GM12891 (cell line): Measurements from ENCODE around the gene ZDHHC18.
"Not testable (repeated sequence)": the region's sequence is repeated elsewhere in the genome, so short reads cannot be mapped to it uniquely, and the experiment has no call there.

ENCODE experiments used
- DNase-seq: peaks from one replicate; pipeline ENCODE4 v3.0.0; 2011; ENCODE audit warnings: low spot score; ENCODE audit not compliant: insufficient read length
- FAIRE-seq: peaks from 2 replicates; lab custom pipeline; 2011; peaks lifted over from hg19 to GRCh38; lab: Jason Lieb, UNC
- PAX5 ChIP-seq: IDR thresholded peaks from 2 replicates; pipeline ENCODE4 v1.6.1; 2011; ENCODE audit warnings: low read length, moderate library complexity, mild to moderate bottlenecking; ENCODE audit not compliant: insufficient read depth, severe bottlenecking
- POLR2A ChIP-seq: IDR thresholded peaks from 2 replicates; pipeline ENCODE4 v1.6.1; 2011; ENCODE audit warnings: low read depth, low read length, control low read depth
- POLR2AphosphoS5 ChIP-seq: IDR thresholded peaks from 2 replicates; pipeline ENCODE4 v1.6.1; 2011; ENCODE audit warnings: low read depth, low read length, control low read depth
- POU2F2 ChIP-seq: IDR thresholded peaks from 2 replicates; pipeline ENCODE4 v1.6.1; 2011; ENCODE audit warnings: low read depth, mild to moderate bottlenecking, control low read depth, low read length, moderate library complexity
- SPI1 ChIP-seq: IDR thresholded peaks from 2 replicates; pipeline ENCODE4 v1.6.1; 2011; ENCODE audit warnings: low read depth, low read length, control low read depth
- TAF1 ChIP-seq: IDR thresholded peaks from 2 replicates; pipeline ENCODE4 v1.6.1; 2011; ENCODE audit warnings: low read depth, low read length, control low read depth

ZDHHC18 gene

DNA sequence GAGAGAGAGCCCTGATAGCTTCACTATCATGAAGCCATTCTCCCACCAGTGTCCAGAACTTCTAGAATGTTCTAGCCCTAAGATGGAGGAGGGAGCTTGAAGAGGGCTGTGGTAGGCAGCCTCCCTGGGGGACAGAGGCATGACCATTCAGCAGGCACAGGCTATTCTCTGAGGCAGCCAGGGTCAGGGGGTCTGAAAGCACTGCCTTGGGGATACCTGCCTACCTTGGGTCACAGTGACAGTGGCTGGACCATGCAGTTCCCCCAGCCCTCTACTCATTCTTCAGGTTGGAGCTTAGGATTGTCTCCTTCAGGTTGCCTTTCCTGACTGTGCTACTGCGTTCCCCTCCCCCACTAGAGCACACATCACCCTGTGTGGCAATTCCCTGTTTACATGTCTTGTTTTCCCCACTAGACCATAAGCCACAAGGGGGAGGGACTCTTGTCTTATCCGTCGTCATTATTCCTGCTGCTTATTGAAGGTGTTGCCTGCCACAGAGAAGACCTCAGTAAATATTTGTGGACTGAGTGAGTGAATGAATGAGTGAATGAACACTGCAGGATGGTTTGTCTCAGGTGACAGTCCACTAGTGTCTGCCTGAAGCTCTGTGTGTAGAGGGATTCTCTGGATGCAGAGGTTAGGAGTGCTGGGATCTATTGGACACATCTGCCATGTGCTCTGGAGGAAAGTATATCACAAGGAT lies 5.2 kb downstream of the ZDHHC18 start:
- TF ChIP-seq SPI1 (no peak), TAF1 (no peak), POLR2A (no peak), POLR2AphosphoS5 (no peak), PAX5 (no peak), POU2F2 (no peak)
- DNase-seq (no peak), FAIRE-seq (no peak)

DNA sequence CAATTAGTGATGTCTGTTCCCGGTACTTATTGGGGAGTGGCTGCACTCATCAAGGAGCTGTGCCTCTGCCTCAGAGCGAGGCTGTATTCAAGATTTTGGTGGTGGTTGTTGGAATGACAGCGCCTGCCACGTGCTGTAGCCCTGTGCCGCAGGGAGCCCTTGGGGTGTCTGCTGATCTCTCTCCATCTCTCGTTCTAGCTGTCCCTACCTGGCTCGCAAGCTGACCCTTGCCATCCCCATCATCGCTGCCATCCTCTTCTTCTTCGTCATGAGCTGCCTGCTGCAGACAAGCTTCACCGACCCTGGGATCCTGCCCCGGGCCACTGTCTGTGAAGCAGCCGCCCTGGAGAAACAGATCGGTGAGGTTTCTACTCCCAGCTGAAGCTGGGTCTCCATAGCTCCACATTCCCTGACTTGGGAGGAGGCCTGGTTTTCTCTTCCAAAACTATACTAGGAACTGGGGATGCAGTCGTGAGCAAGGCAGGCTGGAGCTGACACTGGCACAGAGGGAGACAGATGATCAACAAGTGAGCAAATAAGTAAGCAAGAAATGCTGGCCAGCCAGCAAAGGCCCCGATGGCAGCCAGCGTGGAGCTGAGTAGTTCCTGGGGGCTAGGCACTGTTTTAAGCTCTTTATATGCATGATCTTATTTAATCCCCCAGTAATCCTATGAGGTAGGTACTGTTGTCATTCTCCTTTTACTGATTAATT lies 5.9 kb downstream of the ZDHHC18 start:
- FAIRE-seq (peak; percentile 56), DNase-seq (no peak)
- TF ChIP-seq PAX5 (no peak), POU2F2 (no peak), SPI1 (no peak), TAF1 (no peak), POLR2A (no peak), POLR2AphosphoS5 (no peak)

GRCh38 chr1:26833432-26834405 lies 7.2 kb downstream of the ZDHHC18 start:
- peak; percentile 87 for DNase-seq
- TF ChIP-seq TAF1: peak; percentile 75; the same call in 1 of the 2 replicates
- peak; percentile 80 for TF ChIP-seq POLR2A
- TF ChIP-seq POU2F2: no peak
- TF ChIP-seq POLR2AphosphoS5: peak; percentile 82
- peak; percentile 44 for TF ChIP-seq PAX5
- TF ChIP-seq SPI1: peak; percentile 9; the same call in 1 of the 2 replicates
- FAIRE-seq: peak; percentile 98

- not testable (repeated sequence) for FAIRE-seq, DNase-seq
These were observed 11.2 kb downstream of the ZDHHC18 start for GRCh38 chr1:26837665-26838064.

DNA sequence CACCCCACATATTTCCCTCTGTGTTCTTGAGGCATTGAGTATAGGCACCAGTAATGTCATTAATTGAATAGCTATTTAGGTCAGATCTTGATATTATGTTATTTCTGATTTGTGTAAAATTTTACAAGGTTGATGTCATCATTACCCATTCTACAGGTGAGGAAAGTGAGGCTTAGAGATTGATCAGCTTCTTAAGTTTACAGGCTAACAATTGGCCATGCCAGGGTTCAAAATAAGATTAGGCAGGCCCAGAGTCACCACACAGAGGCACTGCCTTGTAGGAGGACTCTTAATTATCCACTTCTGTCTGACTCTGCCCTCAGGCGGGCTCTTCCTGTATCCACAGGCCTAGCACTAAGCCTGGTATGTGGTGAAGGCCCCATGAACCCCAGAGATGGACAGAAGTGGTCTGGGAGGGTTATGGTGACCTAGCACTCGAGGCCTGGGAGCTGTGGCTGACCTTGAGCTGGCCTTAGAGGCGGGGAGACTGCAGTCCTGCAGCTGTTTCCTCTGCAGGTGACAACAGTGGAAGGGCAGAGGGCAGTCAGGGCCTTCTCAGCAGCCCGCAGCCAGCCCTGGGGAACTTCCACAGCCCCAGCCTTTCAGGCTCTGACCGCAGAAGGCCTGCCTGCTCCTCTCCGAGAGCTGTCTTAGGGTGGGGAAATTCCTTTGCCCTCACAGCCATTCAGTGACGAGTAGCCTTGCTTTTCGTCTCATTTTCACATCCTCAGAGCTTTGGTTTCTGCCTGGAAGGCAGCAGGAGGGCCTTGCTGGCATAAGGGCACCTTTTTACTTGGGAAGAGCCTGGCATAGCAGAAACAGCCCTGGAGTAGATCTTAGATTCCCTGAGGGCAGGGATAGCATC lies 12.2 kb downstream of the ZDHHC18 start:
- FAIRE-seq: peak; percentile 76
- peak; percentile 48 for DNase-seq
- TF ChIP-seq SPI1: peak; percentile 85
- TF ChIP-seq TAF1: no peak
- peak; percentile 58; the same call in 1 of the 2 replicates for TF ChIP-seq POU2F2

DNA sequence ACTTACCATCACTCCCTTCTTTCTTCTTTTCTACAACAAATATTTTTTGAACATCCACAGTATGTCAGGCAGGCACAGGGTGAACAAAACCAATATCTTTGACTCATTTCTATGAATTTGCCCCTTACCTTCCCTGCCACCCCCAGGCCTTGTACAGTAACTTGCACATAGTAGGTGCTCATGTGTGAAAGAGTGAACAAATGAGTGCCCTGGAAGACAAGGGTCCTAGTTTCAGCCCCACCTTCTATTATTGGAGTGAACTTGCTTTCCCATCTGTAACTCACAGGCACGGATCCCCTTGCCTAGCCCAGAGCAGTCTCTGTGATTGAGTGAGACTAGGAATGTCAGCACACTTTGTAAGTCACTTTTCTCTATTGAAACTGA lies 12.8 kb downstream of the ZDHHC18 start:
- FAIRE-seq: no peak
- TF ChIP-seq SPI1: no peak
- no peak for TF ChIP-seq POLR2A
- no peak for TF ChIP-seq POU2F2
- no peak for TF ChIP-seq TAF1
- TF ChIP-seq PAX5: no peak
- no peak for TF ChIP-seq POLR2AphosphoS5
- no peak for DNase-seq

DNA sequence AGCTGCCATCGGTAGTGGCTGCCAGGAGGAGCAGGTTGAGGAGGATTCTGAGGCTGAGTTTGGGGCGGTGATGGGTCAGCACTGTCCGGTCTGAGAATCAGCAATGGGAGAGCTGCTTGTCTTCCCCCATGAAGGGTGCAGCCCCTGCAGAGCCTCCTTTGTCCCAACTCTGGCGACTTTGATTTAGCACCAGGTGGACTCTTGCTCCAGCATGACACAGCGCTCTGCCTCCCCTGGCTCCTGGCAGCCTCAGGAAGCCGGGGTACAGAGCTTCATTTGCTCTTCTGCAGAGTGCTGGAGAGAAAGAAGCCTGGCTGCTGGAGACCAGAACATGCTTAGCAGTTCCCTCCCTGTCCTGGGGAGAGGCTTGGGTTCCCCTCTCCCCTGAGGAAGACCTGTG lies 13.3 kb downstream of the ZDHHC18 start:
- DNase-seq: no peak
- FAIRE-seq: no peak
- no peak for TF ChIP-seq POLR2AphosphoS5
- TF ChIP-seq TAF1: no peak
- no peak for TF ChIP-seq POU2F2
- no peak for TF ChIP-seq SPI1
- TF ChIP-seq POLR2A: no peak
- no peak for TF ChIP-seq PAX5

- DNase-seq (no peak), FAIRE-seq (peak; percentile 9)
- TF ChIP-seq POU2F2 (no peak), SPI1 (no peak), POLR2A (no peak), PAX5 (no peak), POLR2AphosphoS5 (no peak), TAF1 (no peak)
These were observed 18.1 kb downstream of the ZDHHC18 start for GRCh38 chr1:26844424-26845196.

- not testable (repeated sequence) for DNase-seq
These were observed 21.3 kb downstream of the ZDHHC18 start for GRCh38 chr1:26847826-26848225.

More at GRCh38 chr1:26847826-26848225, 21.3 kb downstream of the ZDHHC18 start:
- not testable (repeated sequence) for FAIRE-seq
